ENCODE measurements around the gene ZMYND10. TPM values are rescaled to one million over a fixed set of nuclear protein-coding genes. Genes with fewer than 3 reads are reported as not detected.

The ZMYND10 gene
- total RNA-seq, 1 donor from 2014 or later = 0.39 TPM

- no peaks in the 10 kb centered on the region for H3K79me2 ChIP-seq (ENCODE audit: insufficient read depth, low read length)
- H4K20me1 ChIP-seq (ENCODE audit: insufficient read depth, low read length) = no peaks in the 10 kb centered on the region
- no peak overlapping the region for H3K4me3 ChIP-seq (ENCODE audit: insufficient read depth, low read depth, low read length)
- H3K27ac ChIP-seq (ENCODE audit: low read depth, low read length) = no peak overlapping the region
- Mint-ChIP-seq H3K9me3 (ENCODE audit: unreplicated experiment) (no peaks in the 10 kb centered on the region), H3K27ac (ENCODE audit: unreplicated experiment) (no peak overlapping the region), H3K4me1 (ENCODE audit: low read depth, unreplicated experiment) (peaks cover 2% of the 10 kb centered on the region), H3K4me3 (ENCODE audit: unreplicated experiment) (no peak overlapping the region), H3K36me3 (ENCODE audit: low read depth, unreplicated experiment) (no peaks in the 10 kb centered on the region), H3K27me3 (ENCODE audit: low read depth, unreplicated experiment) (peaks cover 29% of the 10 kb centered on the region)
- H3K9ac ChIP-seq (ENCODE audit: low read length) = no peak overlapping the region
- no peaks in the 10 kb centered on the region for H3K36me3 ChIP-seq (ENCODE audit: insufficient read depth, low read length)
- FAIRE-seq (no peak), DNase-seq (ENCODE audit: low read depth) (peak; percentile 34)
- TF ChIP-seq EZH2 (IDR thresholded peaks at IDR 0.05; ENCODE audit: insufficient read depth, low read length) (no peak), CTCF (IDR thresholded peaks at IDR 0.05; ENCODE audit: insufficient read depth, low read depth, low read length) (no peak)
- peaks cover 8% of the 10 kb centered on the region for H3K4me1 ChIP-seq (ENCODE audit: insufficient read depth, low read length)
- H3K27me3 ChIP-seq (ENCODE audit: insufficient read depth, low read length) = no peaks in the 10 kb centered on the region
- no peak overlapping the region for H3K4me2 ChIP-seq (ENCODE audit: low read length)
- H2AFZ ChIP-seq (ENCODE audit: low read depth, low read length) = no peak overlapping the region
- no peaks in the 10 kb centered on the region for H3K9me3 ChIP-seq (ENCODE audit: insufficient read depth, low read depth, low read length)
Measured at GRCh38 chr3:50388720-50389413, 43.3 kb upstream of the ZMYND10 start.

- Histone ChIP-seq H3K4me3 (ENCODE audit: insufficient read depth, low read depth, low read length) (no peak overlapping the region), H4K20me1 (ENCODE audit: insufficient read depth, low read length) (no peaks in the 10 kb centered on the region), H3K9me3 (ENCODE audit: insufficient read depth, low read depth, low read length) (no peaks in the 10 kb centered on the region), H3K9ac (ENCODE audit: low read length) (no peak overlapping the region), H3K36me3 (ENCODE audit: insufficient read depth, low read length) (no peaks in the 10 kb centered on the region), H3K4me1 (ENCODE audit: insufficient read depth, low read length) (peaks cover 8% of the 10 kb centered on the region), H3K79me2 (ENCODE audit: insufficient read depth, low read length) (no peaks in the 10 kb centered on the region), H3K4me2 (ENCODE audit: low read length) (no peak overlapping the region), H2AFZ (ENCODE audit: low read depth, low read length) (no peak overlapping the region), H3K27me3 (ENCODE audit: insufficient read depth, low read length) (no peaks in the 10 kb centered on the region), H3K27ac (ENCODE audit: low read depth, low read length) (no peak overlapping the region)
- peak; percentile 10 for TF ChIP-seq CTCF (IDR thresholded peaks at IDR 0.05; ENCODE audit: insufficient read depth, low read depth, low read length)
- no peak for TF ChIP-seq EZH2 (IDR thresholded peaks at IDR 0.05; ENCODE audit: insufficient read depth, low read length)
- H3K4me3 Mint-ChIP-seq (ENCODE audit: unreplicated experiment) = no peak overlapping the region
- H3K36me3 Mint-ChIP-seq (ENCODE audit: low read depth, unreplicated experiment) = no peaks in the 10 kb centered on the region
- H3K4me1 Mint-ChIP-seq (ENCODE audit: low read depth, unreplicated experiment) = peaks cover 2% of the 10 kb centered on the region
- H3K9me3 Mint-ChIP-seq (ENCODE audit: unreplicated experiment) = no peaks in the 10 kb centered on the region
- DNase-seq (ENCODE audit: low read depth) (no peak), FAIRE-seq (no peak)
- no peak overlapping the region for H3K27ac Mint-ChIP-seq (ENCODE audit: unreplicated experiment)
- peaks cover 35% of the 10 kb centered on the region for H3K27me3 Mint-ChIP-seq (ENCODE audit: low read depth, unreplicated experiment)
Measured at GRCh38 chr3:50388016-50388719, 42.6 kb upstream of the ZMYND10 start.

GRCh38 chr3:50385754-50386153 lies 40.2 kb upstream of the ZMYND10 start:
- no peaks in the 10 kb centered on the region for H3K9me3 Mint-ChIP-seq (ENCODE audit: unreplicated experiment)
- peaks cover 8% of the 10 kb centered on the region for H3K4me1 ChIP-seq (ENCODE audit: insufficient read depth, low read length)
- H3K27me3 Mint-ChIP-seq (ENCODE audit: low read depth, unreplicated experiment) = peaks cover 37% of the 10 kb centered on the region

More at GRCh38 chr3:50385754-50386153, 40.2 kb upstream of the ZMYND10 start:
- H2AFZ ChIP-seq (ENCODE audit: low read depth, low read length) = no peak overlapping the region
- FAIRE-seq (no peak), DNase-seq (ENCODE audit: low read depth) (no peak)
- Mint-ChIP-seq H3K4me3 (ENCODE audit: unreplicated experiment) (no peak overlapping the region), H3K4me1 (ENCODE audit: low read depth, unreplicated experiment) (no peaks in the 10 kb centered on the region), H3K36me3 (ENCODE audit: low read depth, unreplicated experiment) (no peaks in the 10 kb centered on the region), H3K27ac (ENCODE audit: unreplicated experiment) (no peak overlapping the region)
- no peak overlapping the region for H3K27ac ChIP-seq (ENCODE audit: low read depth, low read length)
- H3K4me2 ChIP-seq (ENCODE audit: low read length) = no peak overlapping the region
- TF ChIP-seq EZH2 (IDR thresholded peaks at IDR 0.05; ENCODE audit: insufficient read depth, low read length) (no peak), CTCF (IDR thresholded peaks at IDR 0.05; ENCODE audit: insufficient read depth, low read depth, low read length) (no peak)
- no peak overlapping the region for H3K9ac ChIP-seq (ENCODE audit: low read length)
- no peaks in the 10 kb centered on the region for H4K20me1 ChIP-seq (ENCODE audit: insufficient read depth, low read length)
- no peaks in the 10 kb centered on the region for H3K9me3 ChIP-seq (ENCODE audit: insufficient read depth, low read depth, low read length)
- no peak overlapping the region for H3K4me3 ChIP-seq (ENCODE audit: insufficient read depth, low read depth, low read length)
- H3K79me2 ChIP-seq (ENCODE audit: insufficient read depth, low read length) = no peaks in the 10 kb centered on the region
- no peaks in the 10 kb centered on the region for H3K36me3 ChIP-seq (ENCODE audit: insufficient read depth, low read length)
- H3K27me3 ChIP-seq (ENCODE audit: insufficient read depth, low read length) = no peaks in the 10 kb centered on the region

Measured in astrocyte (in vitro differentiated cells and primary cell).